HG03196 (cell line): ENCODE measurements around the gene CELF4.

Source experiments
- ATAC-seq: cut with Tn5 transposase; IDR thresholded peaks from one replicate; pipeline ENCODE4 v1.9.1; 2021; ENCODE audit not compliant: unreplicated experiment

Gene CELF4

GRCh38 chr18:37565101-37565976 is at the start of gene CELF4:
Gene CELF4, minus strand, starts transcription at chr18:37565798.
- ATAC-seq, result no peak

GRCh38 chr18:37613253-37613565 is 47.6 kb upstream of the CELF4 start:
- no peak for ATAC-seq

GRCh38 chr18:37612524-37613252 is 47.1 kb upstream of the CELF4 start:
- no peak for ATAC-seq

- ATAC-seq, result no peak
These were observed 46.1 kb upstream of the CELF4 start for GRCh38 chr18:37611614-37612279.

- ATAC-seq, result no peak
These were observed 43.3 kb upstream of the CELF4 start for GRCh38 chr18:37608876-37609275.

- ATAC-seq, result no peak
These were observed 41.7 kb upstream of the CELF4 start for GRCh38 chr18:37607281-37607680.

GRCh38 chr18:37604032-37604431 is 38.4 kb upstream of the CELF4 start:
- no peak for ATAC-seq

GRCh38 chr18:37598966-37599896 is 33.6 kb upstream of the CELF4 start:
- ATAC-seq, result no peak

- no peak for ATAC-seq
These were observed 32.8 kb upstream of the CELF4 start for GRCh38 chr18:37598396-37598795.

- ATAC-seq, result no peak
These were observed 24.7 kb upstream of the CELF4 start for GRCh38 chr18:37590346-37590745.

- no peak for ATAC-seq
These were observed 22.7 kb upstream of the CELF4 start for GRCh38 chr18:37588289-37588688.

GRCh38 chr18:37586656-37587225 is 21.1 kb upstream of the CELF4 start:
- no peak for ATAC-seq

GRCh38 chr18:37584952-37585695 is 19.5 kb upstream of the CELF4 start:
- no peak for ATAC-seq

GRCh38 chr18:37584217-37584616 is 18.6 kb upstream of the CELF4 start:
- ATAC-seq, result no peak

- no peak for ATAC-seq
These were observed 16.7 kb upstream of the CELF4 start for GRCh38 chr18:37582261-37582660.

- no peak for ATAC-seq
These were observed 13.4 kb upstream of the CELF4 start for GRCh38 chr18:37578886-37579513.

GRCh38 chr18:37578182-37578678 is 12.6 kb upstream of the CELF4 start:
- no peak for ATAC-seq

- ATAC-seq, result no peak
These were observed 11.5 kb upstream of the CELF4 start for GRCh38 chr18:37577051-37577611.

- ATAC-seq, result no peak
These were observed 10.0 kb upstream of the CELF4 start for GRCh38 chr18:37575646-37576045.
